Measurements from ENCODE around the gene ZNF736. TPM values are rescaled to one million over a fixed set of nuclear protein-coding genes. Genes with fewer than 3 reads are reported as not detected.
"Not testable (repeated sequence)": the region's sequence is repeated elsewhere in the genome, so short reads cannot be mapped to it uniquely, and the experiment has no call there.

The ZNF736 gene
- total RNA-seq = 17.6 and 20.6 TPM in 2 replicates

GRCh38 chr7:64313740-64314491 is at the start of gene ZNF736:
ZNF736 (plus strand) TSS chr7:64313961; CDS start chr7:64314151, 190 bp downstream.
- H3K27me3 Mint-ChIP-seq (ENCODE audit: low read depth) = no peaks in the 10 kb centered on the region
- peak within 1 kb of the TSS; percentile 99 for H3K4me3 Mint-ChIP-seq (ENCODE audit: low read depth)
- H3K4me1 Mint-ChIP-seq (ENCODE audit: low read depth) = peaks cover 9% of the 10 kb centered on the region
- DNase-seq (ENCODE audit: low spot score) = peak; percentile 82
- intact Hi-C loops (cut with micrococcal nuclease) = loop anchor here (1.0 kb wide), 1 partner anchor 249 kb away; the partner anchor contains the start of gene ZNF680
- peaks cover 38% of the 10 kb centered on the region for H3K36me3 Mint-ChIP-seq (ENCODE audit: low read depth)
- peak within 1 kb of the TSS; percentile 99 for H3K27ac Mint-ChIP-seq
- peaks cover 18% of the 10 kb centered on the region for H3K9me3 Mint-ChIP-seq

GRCh38 chr7:64266341-64266919 is 47.3 kb upstream of the ZNF736 start:
- H3K36me3 Mint-ChIP-seq (ENCODE audit: low read depth) = no peaks in the 10 kb centered on the region
- H3K27me3 Mint-ChIP-seq (ENCODE audit: low read depth) = no peaks in the 10 kb centered on the region
- H3K4me1 Mint-ChIP-seq (ENCODE audit: low read depth) = no peaks in the 10 kb centered on the region
- H3K9me3 Mint-ChIP-seq = peaks cover 48% of the 10 kb centered on the region
- H3K4me3 Mint-ChIP-seq (ENCODE audit: low read depth) = no peak overlapping the region
- H3K27ac Mint-ChIP-seq = no peak overlapping the region
- no peak for DNase-seq (ENCODE audit: low spot score)
- intact Hi-C loops (cut with micrococcal nuclease) = no loop called here

- peaks cover 34% of the 10 kb centered on the region for H3K9me3 Mint-ChIP-seq
- H3K27me3 Mint-ChIP-seq (ENCODE audit: low read depth) = no peaks in the 10 kb centered on the region
- no peak for DNase-seq (ENCODE audit: low spot score)
- H3K4me1 Mint-ChIP-seq (ENCODE audit: low read depth) = no peaks in the 10 kb centered on the region
- intact Hi-C loops (cut with micrococcal nuclease) = no loop called here
- no peak overlapping the region for H3K27ac Mint-ChIP-seq
- no peaks in the 10 kb centered on the region for H3K36me3 Mint-ChIP-seq (ENCODE audit: low read depth)
- no peak overlapping the region for H3K4me3 Mint-ChIP-seq (ENCODE audit: low read depth)
Measured at GRCh38 chr7:64277630-64278029, 36.1 kb upstream of the ZNF736 start.

GRCh38 chr7:64294701-64295420 is 18.9 kb upstream of the ZNF736 start:
- peaks cover 33% of the 10 kb centered on the region for H3K9me3 Mint-ChIP-seq
- H3K4me3 Mint-ChIP-seq (ENCODE audit: low read depth) = no peak overlapping the region
- intact Hi-C loops (cut with micrococcal nuclease) = loop anchor here (5.0 kb wide), 1 partner anchor 487 kb away; no protein-coding TSS in a partner anchor
- no peaks in the 10 kb centered on the region for H3K4me1 Mint-ChIP-seq (ENCODE audit: low read depth)
- H3K36me3 Mint-ChIP-seq (ENCODE audit: low read depth) = no peaks in the 10 kb centered on the region
- H3K27ac Mint-ChIP-seq = no peak overlapping the region
- no peak for DNase-seq (ENCODE audit: low spot score)
- no peaks in the 10 kb centered on the region for H3K27me3 Mint-ChIP-seq (ENCODE audit: low read depth)

GRCh38 chr7:64297418-64297817 is 16.3 kb upstream of the ZNF736 start:
- H3K9me3 Mint-ChIP-seq = peaks cover 30% of the 10 kb centered on the region
- H3K4me1 Mint-ChIP-seq (ENCODE audit: low read depth); intact Hi-C loops (cut with micrococcal nuclease); DNase-seq (ENCODE audit: low spot score); H3K27me3 Mint-ChIP-seq (ENCODE audit: low read depth); H3K36me3 Mint-ChIP-seq (ENCODE audit: low read depth); H3K27ac Mint-ChIP-seq; H3K4me3 Mint-ChIP-seq (ENCODE audit: low read depth): not testable (repeated sequence)

- no peak overlapping the region for H3K4me3 Mint-ChIP-seq (ENCODE audit: low read depth)
- no peaks in the 10 kb centered on the region for H3K27me3 Mint-ChIP-seq (ENCODE audit: low read depth)
- H3K4me1 Mint-ChIP-seq (ENCODE audit: low read depth) = no peaks in the 10 kb centered on the region
Measured at GRCh38 chr7:64300641-64301405, 12.9 kb upstream of the ZNF736 start.

GRCh38 chr7:64307254-64308015 is 6.3 kb upstream of the ZNF736 start:
- Mint-ChIP-seq H3K4me3 (ENCODE audit: low read depth) (peak overlapping the region; percentile 97), H3K4me1 (ENCODE audit: low read depth) (peaks cover 12% of the 10 kb centered on the region), H3K9me3 (peaks cover 6% of the 10 kb centered on the region), H3K27ac (peak overlapping the region; percentile 91), H3K36me3 (ENCODE audit: low read depth) (peaks cover 5% of the 10 kb centered on the region), H3K27me3 (ENCODE audit: low read depth) (no peaks in the 10 kb centered on the region)
- peak; percentile 92 for DNase-seq (ENCODE audit: low spot score)
- intact Hi-C loops (cut with micrococcal nuclease) = loop anchor here (1.0 to 5.0 kb wide), 6 partner anchors 256 to 1065 kb away; partner anchors contain the start of genes ZNF107, ZNF138, ZNF273 and ZNF680

More at GRCh38 chr7:64300641-64301405, 12.9 kb upstream of the ZNF736 start:
- intact Hi-C loops (cut with micrococcal nuclease) = no loop called here
- no peak overlapping the region for H3K27ac Mint-ChIP-seq
- H3K36me3 Mint-ChIP-seq (ENCODE audit: low read depth) = no peaks in the 10 kb centered on the region
- no peak for DNase-seq (ENCODE audit: low spot score)
- peaks cover 29% of the 10 kb centered on the region for H3K9me3 Mint-ChIP-seq

GRCh38 chr7:64308016-64308270 is 5.8 kb upstream of the ZNF736 start:
- DNase-seq (ENCODE audit: low spot score) = no peak
- intact Hi-C loops (cut with micrococcal nuclease) = loop anchor here (5.0 kb wide), 1 partner anchor 1064 kb away; the partner anchor contains the start of gene ZNF92
- Mint-ChIP-seq H3K27ac (peak overlapping the region; percentile 91), H3K4me3 (ENCODE audit: low read depth) (peak overlapping the region; percentile 97), H3K27me3 (ENCODE audit: low read depth) (no peaks in the 10 kb centered on the region), H3K9me3 (peaks cover 6% of the 10 kb centered on the region), H3K4me1 (ENCODE audit: low read depth) (peaks cover 12% of the 10 kb centered on the region), H3K36me3 (ENCODE audit: low read depth) (peaks cover 5% of the 10 kb centered on the region)

GRCh38 chr7:64310426-64310825 is 3.3 kb upstream of the ZNF736 start:
- Mint-ChIP-seq H3K4me3 (ENCODE audit: low read depth) (no peak overlapping the region), H3K27ac (no peak overlapping the region)
- intact Hi-C loops (cut with micrococcal nuclease) = no loop called here

GRCh38 chr7:64312826-64313225 is 935 bp upstream of the ZNF736 start:
- Mint-ChIP-seq H3K27ac (no peak overlapping the region), H3K27me3 (ENCODE audit: low read depth) (no peaks in the 10 kb centered on the region), H3K4me1 (ENCODE audit: low read depth) (peaks cover 11% of the 10 kb centered on the region), H3K36me3 (ENCODE audit: low read depth) (peaks cover 37% of the 10 kb centered on the region), H3K4me3 (ENCODE audit: low read depth) (no peak overlapping the region), H3K9me3 (peaks cover 17% of the 10 kb centered on the region)
- no peak for DNase-seq (ENCODE audit: low spot score)
- intact Hi-C loops (cut with micrococcal nuclease) = loop anchor here (1.0 kb wide), 1 partner anchor 250 kb away; the partner anchor contains the start of gene ZNF680

More at GRCh38 chr7:64310426-64310825, 3.3 kb upstream of the ZNF736 start:
- Mint-ChIP-seq H3K4me1 (ENCODE audit: low read depth) (peaks cover 21% of the 10 kb centered on the region), H3K9me3 (peaks cover 6% of the 10 kb centered on the region), H3K36me3 (ENCODE audit: low read depth) (peaks cover 16% of the 10 kb centered on the region), H3K27me3 (ENCODE audit: low read depth) (no peaks in the 10 kb centered on the region)
- no peak for DNase-seq (ENCODE audit: low spot score)

GRCh38 chr7:64314566-64314965 is 805 bp downstream of the ZNF736 start:
- no peak for DNase-seq (ENCODE audit: low spot score)
- peaks cover 9% of the 10 kb centered on the region for H3K4me1 Mint-ChIP-seq (ENCODE audit: low read depth)
- intact Hi-C loops (cut with micrococcal nuclease) = no loop called here
- H3K36me3 Mint-ChIP-seq (ENCODE audit: low read depth) = peaks cover 38% of the 10 kb centered on the region
- no peaks in the 10 kb centered on the region for H3K27me3 Mint-ChIP-seq (ENCODE audit: low read depth)
- peaks cover 17% of the 10 kb centered on the region for H3K9me3 Mint-ChIP-seq
- H3K27ac Mint-ChIP-seq = peak overlapping the region; percentile 99
- H3K4me3 Mint-ChIP-seq (ENCODE audit: low read depth) = peak overlapping the region; percentile 99
